H1 (cell line): ENCODE data around the gene SPSB1. TPM values are rescaled to one million over a fixed set of nuclear protein-coding genes. Genes with fewer than 3 reads are reported as not detected.

Experiments
- CTCF ChIA-PET: fragments of 300-600 bp; sonication (Branson Sonifier 250); formaldehyde crosslinking; loops from one replicate; lab custom pipeline; 2021; ENCODE audit not compliant: partially characterized antibody; lab: Charles Lee
- POLR2A ChIA-PET: fragments of 300-600 bp; sonication (Branson Sonifier 250); formaldehyde crosslinking; loops from one replicate; lab custom pipeline; 2021; ENCODE audit warnings: inconsistent platforms; ENCODE audit not compliant: partially characterized antibody; lab: Charles Lee
- DNase-seq, 2 experiments: peaks; one replicate each; pipeline versions ENCODE4 v3.0.0 to v3.0.0-alpha.2; 2010 to 2022; ENCODE audit warnings: low spot score in 2 of 2, low read depth in 1 of 2, mixed read lengths in 1 of 2
- FAIRE-seq: peaks from 2 replicates; lab custom pipeline; 2011; peaks lifted over from hg19 to GRCh38; lab: Jason Lieb, UNC
- H2AFZ ChIP-seq: 2 replicates; pipeline ENCODE4 v1.8.1; 2012; ENCODE audit warnings: low read length, inconsistent platforms
- H2AK5ac ChIP-seq: 2 replicates; pipeline ENCODE4 v1.6.1; 2013; ENCODE audit warnings: low read depth, low read length
- H2BK120ac ChIP-seq: replicated peaks from 2 replicates; pipeline ENCODE3; 2013; ENCODE audit warnings: low read depth, low read length, inconsistent platforms
- H2BK12ac ChIP-seq: 2 replicates; pipeline ENCODE4 v1.6.1; 2013; ENCODE audit warnings: low read depth, low read length
- H2BK15ac ChIP-seq: 2 replicates; pipeline ENCODE4 v1.6.1; 2013; ENCODE audit warnings: low read length
- H2BK20ac ChIP-seq: 2 replicates; pipeline ENCODE4 v1.6.1; 2013; ENCODE audit warnings: low read length
- H2BK5ac ChIP-seq: 2 replicates; pipeline ENCODE4 v1.6.1; 2013; ENCODE audit warnings: low read depth, low read length
- H3K14ac ChIP-seq: 2 replicates; pipeline ENCODE4 v1.6.1; 2013; ENCODE audit warnings: inconsistent platforms; ENCODE audit not compliant: insufficient read length
- H3K18ac ChIP-seq: 2 replicates; pipeline ENCODE4 v1.6.1; 2013; ENCODE audit warnings: low read length; ENCODE audit errors: extremely low read depth
- H3K23ac ChIP-seq: 2 replicates; pipeline ENCODE4 v1.6.1; 2013; ENCODE audit warnings: inconsistent platforms; ENCODE audit not compliant: insufficient read length
- H3K23me2 ChIP-seq: 2 replicates; pipeline ENCODE4 v1.6.1; 2013; ENCODE audit warnings: low read depth, low read length
- H3K27ac ChIP-seq: 2 replicates; pipeline ENCODE4 v1.6.1; 2011; ENCODE audit warnings: low read depth, low read length, inconsistent platforms
- H3K27me3 ChIP-seq, 4 experiments: replicated peaks in 1 of 4; 1 replicate in 1 of 4; 2 replicates in 3 of 4; pipeline versions ENCODE4 v1.6.1 to v1.8.1; 2011 to 2013; ENCODE audit warnings: low read length in 3 of 4, mild to moderate bottlenecking in 3 of 4, inconsistent platforms in 2 of 4, mixed read lengths in 2 of 4, moderate library complexity in 1 of 4; ENCODE audit not compliant: control insufficient read depth in 3 of 4, insufficient read depth in 3 of 4; ENCODE audit errors: extremely low read depth in 1 of 4
- H3K36me3 ChIP-seq, 4 experiments: 2 replicates each; pipeline versions ENCODE4 v1.6.1 to v1.8.1; 2011 to 2013; ENCODE audit warnings: mild to moderate bottlenecking in 4 of 4, low read length in 3 of 4, moderate library complexity in 2 of 4, control low read depth in 1 of 4, inconsistent platforms in 1 of 4; ENCODE audit not compliant: insufficient read depth in 4 of 4, control insufficient read depth in 2 of 4
- H3K4ac ChIP-seq: replicated peaks from 2 replicates; pipeline ENCODE3; 2013; ENCODE audit warnings: low read length, low read depth, mixed read lengths, inconsistent platforms; ENCODE audit not compliant: insufficient read length
- H3K4me1 ChIP-seq, 4 experiments: replicated peaks in 1 of 4; 1 replicate in 1 of 4; 2 replicates in 3 of 4; pipeline versions ENCODE4 v1.6.1 to v1.8.1; 2011 to 2013; ENCODE audit warnings: low read length in 3 of 4, inconsistent platforms in 2 of 4, mixed read lengths in 1 of 4; ENCODE audit not compliant: insufficient read depth in 4 of 4, control insufficient read depth in 3 of 4
- H3K4me2 ChIP-seq, 2 experiments: 2 replicates each; pipeline versions ENCODE4 v1.6.1 to v1.8.1; 2011 to 2013; ENCODE audit warnings: low read depth in 2 of 2, low read length in 2 of 2, control low read depth in 1 of 2, inconsistent platforms in 1 of 2, mild to moderate bottlenecking in 1 of 2; ENCODE audit not compliant: insufficient read depth in 1 of 2
- H3K4me3 ChIP-seq, 4 experiments: fragments of 200-600, 300-600 bp in 1 of 4; sonication (generic), shearing (Covaris generic), sonication (Bioruptor Twin) in 1 of 4; 2 replicates each; pipeline versions ENCODE4 v1.5.1 to v1.8.1; 2011 to 2016; ENCODE audit warnings: low read length in 4 of 4, low read depth in 3 of 4, control low read depth in 2 of 4, inconsistent platforms in 2 of 4, mild to moderate bottlenecking in 2 of 4, mixed read lengths in 1 of 4, moderate library complexity in 1 of 4; ENCODE audit not compliant: insufficient read depth in 2 of 4; ENCODE audit errors: extremely low read depth in 1 of 4
- H3K56ac ChIP-seq: replicated peaks from 2 replicates; pipeline ENCODE3; 2013; ENCODE audit warnings: low read depth, mild to moderate bottlenecking, mixed read lengths, low read length, inconsistent platforms; ENCODE audit not compliant: insufficient read length
- H3K79me1 ChIP-seq: 2 replicates; pipeline ENCODE4 v1.6.1; 2013; ENCODE audit warnings: low read depth, low read length, control low read depth
- H3K79me2 ChIP-seq, 2 experiments: 2 replicates each; pipeline versions ENCODE4 v1.6.1 to v1.8.1; 2012 to 2013; ENCODE audit warnings: low read length in 2 of 2, mild to moderate bottlenecking in 2 of 2, inconsistent platforms in 1 of 2; ENCODE audit not compliant: insufficient read depth in 2 of 2, control insufficient read depth in 1 of 2
- H3K9ac ChIP-seq, 4 experiments: replicated peaks in 1 of 4; 1 replicate in 1 of 4; 2 replicates in 3 of 4; pipeline versions ENCODE4 v1.6.1 to v1.8.1; 2011 to 2013; ENCODE audit warnings: low read depth in 3 of 4, low read length in 3 of 4, control low read depth in 2 of 4, mild to moderate bottlenecking in 2 of 4, moderate library complexity in 2 of 4, inconsistent platforms in 1 of 4; ENCODE audit errors: extremely low read depth in 1 of 4
- H3K9me3 ChIP-seq, 2 experiments: 2 replicates each; pipeline versions ENCODE4 v1.6.1 to v1.8.1; 2012 to 2013; ENCODE audit warnings: mild to moderate bottlenecking in 2 of 2, moderate library complexity in 2 of 2, control low read depth in 1 of 2, inconsistent platforms in 1 of 2, low read depth in 1 of 2, low read length in 1 of 2, mixed read lengths in 1 of 2; ENCODE audit not compliant: insufficient read depth in 2 of 2
- H4K20me1 ChIP-seq, 2 experiments: replicated peaks in 1 of 2; 2 replicates each; pipeline versions ENCODE3 to v1.8.1; 2011 to 2013; ENCODE audit warnings: inconsistent platforms in 2 of 2, low read length in 2 of 2, mild to moderate bottlenecking in 1 of 2; ENCODE audit not compliant: insufficient read depth in 2 of 2, control insufficient read depth in 1 of 2
- H4K5ac ChIP-seq: 2 replicates; pipeline ENCODE4 v1.6.1; 2013; ENCODE audit warnings: low read length, low read depth, mixed read lengths, inconsistent platforms; ENCODE audit not compliant: insufficient read length
- H4K8ac ChIP-seq: 2 replicates; pipeline ENCODE4 v1.8.0; 2013; ENCODE audit warnings: mild to moderate bottlenecking, moderate library complexity, low read length, inconsistent platforms; ENCODE audit not compliant: insufficient read depth; ENCODE audit errors: extremely low read depth
- H4K91ac ChIP-seq: replicated peaks from 2 replicates; pipeline ENCODE3; 2013; ENCODE audit warnings: low read length, mixed read lengths, inconsistent platforms; ENCODE audit not compliant: insufficient read length
- CTBP2 ChIP-seq: IDR thresholded peaks from 2 replicates; pipeline ENCODE4 v1.7.0; 2011; ENCODE audit warnings: borderline replicate concordance, mild to moderate bottlenecking, moderate library complexity, mixed read lengths, low read length; ENCODE audit not compliant: insufficient read depth, insufficient read length
- CTCF ChIP-seq, 3 experiments: IDR thresholded peaks; 1 replicate in 2 of 3; 2 replicates in 1 of 3; pipeline versions ENCODE4 v1.5.1 to v1.6.1; 2011; ENCODE audit warnings: low read length in 3 of 3, mild to moderate bottlenecking in 3 of 3, inconsistent platforms in 2 of 3, low read depth in 1 of 3, moderate library complexity in 1 of 3; ENCODE audit not compliant: insufficient read depth in 1 of 3; ENCODE audit errors: control extremely low read depth in 1 of 3
- HDAC6 ChIP-seq: IDR thresholded peaks from one replicate; pipeline ENCODE4 v1.7.1; 2012; ENCODE audit warnings: low read depth, mild to moderate bottlenecking, inconsistent platforms, low read length, moderate library complexity
- KDM4A ChIP-seq: IDR thresholded peaks from one replicate; pipeline ENCODE4 v1.7.1; 2012; ENCODE audit warnings: low read depth, mild to moderate bottlenecking, moderate library complexity, low read length, inconsistent platforms; ENCODE audit not compliant: severe bottlenecking
- NANOG ChIP-seq: IDR thresholded peaks from 2 replicates; pipeline ENCODE4 v1.6.1; 2011; ENCODE audit warnings: low read length, low read depth, mild to moderate bottlenecking, inconsistent platforms; ENCODE audit not compliant: insufficient read depth, poor library complexity, severe bottlenecking
- RBBP5 ChIP-seq: IDR thresholded peaks from 2 replicates; pipeline ENCODE4 v1.7.1; 2012; ENCODE audit warnings: low read depth, mild to moderate bottlenecking, inconsistent platforms, low read length, moderate library complexity, borderline replicate concordance
- RFX5 ChIP-seq: IDR thresholded peaks from 2 replicates; pipeline ENCODE4 v1.6.1; 2011; ENCODE audit warnings: low read depth, low read length, improper control_type of control experiment, borderline replicate concordance
- RXRA ChIP-seq: IDR thresholded peaks from 2 replicates; pipeline ENCODE4 v1.6.1; 2011; ENCODE audit warnings: low read depth, mild to moderate bottlenecking, low read length, moderate library complexity; ENCODE audit not compliant: insufficient read depth
- SP1 ChIP-seq: IDR thresholded peaks from 2 replicates; pipeline ENCODE4 v1.6.1; 2011; ENCODE audit warnings: low read depth, low read length
- SP2 ChIP-seq: IDR thresholded peaks from 2 replicates; pipeline ENCODE4 v1.6.1; 2012; ENCODE audit warnings: mild to moderate bottlenecking, low read length, inconsistent platforms
- YY1 ChIP-seq: IDR thresholded peaks from 2 replicates; pipeline ENCODE4 v1.6.1; 2011; ENCODE audit warnings: low read depth, mild to moderate bottlenecking, low read length
- WGBS, 2 experiments: shearing (Covaris generic) in 1 of 2; methylation state at CpG; one replicate each; pipeline versions ENCODE4 v1.1.6 to v1.1.7; 2013 to 2015; ENCODE audit warnings: low lambda C conversion rate in 2 of 2, mixed read lengths in 2 of 2, inconsistent platforms in 1 of 2, low coverage in 1 of 2, missing lambda C conversion rate in 1 of 2; ENCODE audit not compliant: insufficient replicate concordance in 2 of 2, insufficient coverage in 1 of 2, insufficient read length in 1 of 2; ENCODE audit errors: extremely low coverage in 1 of 2, missing lambda C conversion rate in 1 of 2; 5-methylcytosine and 5-hydroxymethylcytosine counted together
- polyA plus RNA-seq, 7 experiments: library from polyadenylated mRNA; depleted of rRNA in 3 of 7; stranded (reverse) in 5 of 7; unstranded in 2 of 7; fragments of >200 nt in 5 of 7; fragments of 200-250 nt in 2 of 7; gene quantifications; 1 replicate in 5 of 7; 2 replicates in 1 of 7; 4 replicates in 1 of 7; pipeline versions ENCODE4 v1.2.1 to v1.2.3, GENCODE V29; 2011 to 2013; ENCODE audit warnings: missing spikeins in 2 of 7, mixed read lengths in 2 of 7
- total RNA-seq: library from RNA; stranded (reverse); fragmentation: NEBNext Ultra II Directional; extraction: Animal tissue kit (Norgen Biotek cat#: 25700); gene quantifications from 2 replicates; pipeline ENCODE4 v1.2.1, GENCODE V29; 2021

SPSB1 gene
- total and polyA plus RNA-seq, 2 of the 8 experiments (the other 6 are each of a cell fraction or from before 2014, with no cell fraction given): 5.3 to 6.4 TPM

GRCh38 chr1:9286556-9286955 is 6.1 kb upstream of the SPSB1 start:
- no peak overlapping the region for H2AFZ ChIP-seq
- H3K4me3 ChIP-seq: no peak overlapping the region
- H2BK20ac ChIP-seq: no peak overlapping the region
- no peak overlapping the region for H3K14ac ChIP-seq
- H3K9me3 ChIP-seq: peaks cover 6 to 7% of the 10 kb centered on the region in 2 experiments
- no peak overlapping the region for H2BK120ac ChIP-seq
- H3K18ac ChIP-seq: no peak overlapping the region
- no peak overlapping the region for H3K4me2 ChIP-seq
- H3K4me1 ChIP-seq: peaks cover 0 to 2% (median 0%) of the 10 kb centered on the region in 4 experiments; a peak in 1 of 7 replicates
- H3K36me3 ChIP-seq: no peaks in the 10 kb centered on the region
- no peaks in the 10 kb centered on the region for H4K20me1 ChIP-seq
- no peak overlapping the region for H4K8ac ChIP-seq
- no peak overlapping the region for H3K23ac ChIP-seq
- H3K4ac ChIP-seq: no peak overlapping the region
- no peaks in the 10 kb centered on the region for H3K79me2 ChIP-seq
- no peak overlapping the region for H2BK15ac ChIP-seq
- WGBS, 2 experiments: 92% methylated on average over 6 of the region's 6 CpGs; no CpG with 5 or more reads in 1 of the 2 experiments
- H4K91ac ChIP-seq: no peak overlapping the region
- no peak overlapping the region for H3K27ac ChIP-seq
- no peaks in the 10 kb centered on the region for H3K23me2 ChIP-seq
- H3K9ac ChIP-seq: no peak overlapping the region
- no peak for DNase-seq
- no peaks in the 10 kb centered on the region for H3K79me1 ChIP-seq
- peaks cover 0 to under 1% (median under 1%) of the 10 kb centered on the region in 4 experiments; a peak in 3 of 7 replicates for H3K27me3 ChIP-seq
- ChIA-PET CTCF (interaction anchor here (0.6 to 6.2 kb wide), 7 partner anchors 20 to 221 kb away, joined by 3 to 92 read pairs (median 6); no protein-coding TSS in a partner anchor), POLR2A (no interaction called here)
- no peak overlapping the region for H2AK5ac ChIP-seq
- H2BK12ac ChIP-seq: no peak overlapping the region
- no peak overlapping the region for H2BK5ac ChIP-seq
- FAIRE-seq: no peak
- no peak overlapping the region for H4K5ac ChIP-seq
- no peak overlapping the region for H3K56ac ChIP-seq
- TF ChIP-seq CTCF (IDR thresholded peaks at IDR 0.05; ENCODE audit: control extremely low read depth in 1 of 3, insufficient read depth in 1 of 3, low read depth in 1 of 3, low read length in 3 of 3) (no peak), RFX5 (no peak), CTBP2 (no peak), HDAC6 (no peak), SP1 (no peak), RBBP5 (no peak), NANOG (no peak), SP2 (no peak), RXRA (no peak), YY1 (no peak), KDM4A (no peak)
